PFSK-1 (cell line): ENCODE results near the gene TMEM255B.

ENCODE experiments used
- FOXP2 ChIP-seq: optimal IDR thresholded peaks from 2 replicates; pipeline ENCODE3; 2011; ENCODE audit warnings: borderline replicate concordance, control low read depth, inconsistent platforms; ENCODE audit not compliant: insufficient read depth; ENCODE audit errors: extremely low read length, extremely low read depth
- POLR2AphosphoS5 ChIP-seq: IDR thresholded peaks from 2 replicates; pipeline ENCODE4 v1.6.1; 2012; ENCODE audit warnings: low read depth, mild to moderate bottlenecking, control low read depth, low read length, moderate library complexity
- REST ChIP-seq, 2 experiments: IDR thresholded peaks; 2 replicates each; pipeline versions ENCODE4 v1.6.1 to v1.8.0; 2011 to 2012; ENCODE audit warnings: low read depth in 2 of 2, low read length in 2 of 2, control low read depth in 1 of 2, inconsistent platforms in 1 of 2, mild to moderate bottlenecking in 1 of 2, moderate library complexity in 1 of 2; ENCODE audit not compliant: insufficient read depth in 1 of 2
- SIN3A ChIP-seq: IDR thresholded peaks from 2 replicates; pipeline ENCODE4 v1.6.1; 2012; ENCODE audit warnings: mild to moderate bottlenecking, low read length, moderate library complexity, borderline replicate concordance; ENCODE audit not compliant: insufficient read depth
- TAF1 ChIP-seq: IDR thresholded peaks from 2 replicates; pipeline ENCODE4 v1.6.1; 2012; ENCODE audit warnings: low read length, control low read depth, borderline replicate concordance; ENCODE audit not compliant: insufficient read depth

TMEM255B gene

GRCh38 chr13:113850722-113851479 is 91.9 kb downstream of the TMEM255B start:
- TF ChIP-seq SIN3A (no peak), REST (IDR thresholded peaks at IDR 0.05; ENCODE audit: insufficient read depth in 1 of 2, low read depth in 2 of 2, low read length in 2 of 2) (no peak), TAF1 (no peak), POLR2AphosphoS5 (no peak), FOXP2 (no peak)

- TF ChIP-seq TAF1 (no peak), REST (IDR thresholded peaks at IDR 0.05; ENCODE audit: insufficient read depth in 1 of 2, low read depth in 2 of 2, low read length in 2 of 2) (no peak), POLR2AphosphoS5 (no peak), SIN3A (no peak), FOXP2 (no peak)
Observed at GRCh38 chr13:113851480-113851803, 92.4 kb downstream of the TMEM255B start.

- TF ChIP-seq FOXP2 (no peak), TAF1 (no peak), POLR2AphosphoS5 (no peak), REST (IDR thresholded peaks at IDR 0.05; ENCODE audit: insufficient read depth in 1 of 2, low read depth in 2 of 2, low read length in 2 of 2) (no peak), SIN3A (no peak)
Observed at GRCh38 chr13:113851826-113852535, 93.0 kb downstream of the TMEM255B start.

- no peak for TF ChIP-seq SIN3A
- TF ChIP-seq TAF1: no peak
- no peak for TF ChIP-seq FOXP2
- TF ChIP-seq REST (IDR thresholded peaks at IDR 0.05; ENCODE audit: insufficient read depth in 1 of 2, low read depth in 2 of 2, low read length in 2 of 2): no peak
- no peak for TF ChIP-seq POLR2AphosphoS5
Observed at GRCh38 chr13:113852536-113853517, 93.8 kb downstream of the TMEM255B start.
